Measurements from ENCODE around the gene RNF150.
A peak's percentile ranks its signal among the peaks of the same experiment; 100 is the strongest.

RNF150 gene

DNA sequence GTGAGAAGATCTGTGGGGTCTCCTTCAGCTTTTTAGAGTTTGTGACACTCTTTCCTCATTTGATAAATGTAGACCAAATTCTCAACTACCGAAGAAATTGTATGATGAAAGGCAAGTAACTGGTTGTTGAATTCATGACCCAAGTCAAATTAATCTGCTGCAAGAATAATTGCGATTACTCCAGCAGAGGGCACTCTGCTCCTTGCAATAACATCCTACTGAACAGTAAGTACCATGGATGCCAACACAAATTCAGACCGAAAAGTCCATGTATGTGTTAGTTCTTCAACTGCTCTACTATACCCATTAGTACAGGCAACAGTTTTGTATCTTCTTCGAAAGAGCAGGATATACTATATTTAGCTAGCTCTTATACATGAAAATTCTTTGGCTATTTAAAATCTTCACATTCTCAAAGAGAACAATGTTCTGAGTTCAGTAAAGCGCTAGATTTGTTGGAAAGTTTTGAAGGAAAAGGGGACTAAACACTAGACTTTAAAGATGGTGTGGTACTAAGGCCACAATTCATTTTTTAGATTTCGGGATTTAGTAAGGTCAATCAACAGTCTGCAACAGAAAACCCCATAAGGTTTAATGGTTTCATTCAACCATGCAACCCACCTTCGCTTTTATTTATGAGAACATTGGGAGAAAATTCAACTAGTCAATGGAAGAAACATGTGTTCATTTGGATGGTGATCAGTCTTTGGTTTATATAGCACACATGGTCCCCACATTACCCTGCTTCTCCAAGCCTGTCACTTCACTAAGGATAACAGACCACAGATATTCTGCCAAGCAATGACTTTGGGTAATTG lies 271.7 kb downstream of the RNF150 start:
- no peaks in the 10 kb centered on the region for H3K36me3 ChIP-seq (ENCODE audit: control insufficient read depth in 2 of 2, insufficient read depth in 1 of 2, low read length in 2 of 2)

More for the DNA sequence above, 271.7 kb downstream of the RNF150 start:
- H3K4me1 ChIP-seq (ENCODE audit: control insufficient read depth, insufficient read depth, low read length) = peaks cover 8% of the 10 kb centered on the region
- peak; percentile 89 for TF ChIP-seq ZNF654 (tag by site-specific recombination; IDR thresholded peaks at IDR 0.05; ENCODE audit: low read depth)
- no peak for TF ChIP-seq GLIS2 (tag by site-specific recombination; IDR thresholded peaks at IDR 0.05)
- TF ChIP-seq, protein P1, sequence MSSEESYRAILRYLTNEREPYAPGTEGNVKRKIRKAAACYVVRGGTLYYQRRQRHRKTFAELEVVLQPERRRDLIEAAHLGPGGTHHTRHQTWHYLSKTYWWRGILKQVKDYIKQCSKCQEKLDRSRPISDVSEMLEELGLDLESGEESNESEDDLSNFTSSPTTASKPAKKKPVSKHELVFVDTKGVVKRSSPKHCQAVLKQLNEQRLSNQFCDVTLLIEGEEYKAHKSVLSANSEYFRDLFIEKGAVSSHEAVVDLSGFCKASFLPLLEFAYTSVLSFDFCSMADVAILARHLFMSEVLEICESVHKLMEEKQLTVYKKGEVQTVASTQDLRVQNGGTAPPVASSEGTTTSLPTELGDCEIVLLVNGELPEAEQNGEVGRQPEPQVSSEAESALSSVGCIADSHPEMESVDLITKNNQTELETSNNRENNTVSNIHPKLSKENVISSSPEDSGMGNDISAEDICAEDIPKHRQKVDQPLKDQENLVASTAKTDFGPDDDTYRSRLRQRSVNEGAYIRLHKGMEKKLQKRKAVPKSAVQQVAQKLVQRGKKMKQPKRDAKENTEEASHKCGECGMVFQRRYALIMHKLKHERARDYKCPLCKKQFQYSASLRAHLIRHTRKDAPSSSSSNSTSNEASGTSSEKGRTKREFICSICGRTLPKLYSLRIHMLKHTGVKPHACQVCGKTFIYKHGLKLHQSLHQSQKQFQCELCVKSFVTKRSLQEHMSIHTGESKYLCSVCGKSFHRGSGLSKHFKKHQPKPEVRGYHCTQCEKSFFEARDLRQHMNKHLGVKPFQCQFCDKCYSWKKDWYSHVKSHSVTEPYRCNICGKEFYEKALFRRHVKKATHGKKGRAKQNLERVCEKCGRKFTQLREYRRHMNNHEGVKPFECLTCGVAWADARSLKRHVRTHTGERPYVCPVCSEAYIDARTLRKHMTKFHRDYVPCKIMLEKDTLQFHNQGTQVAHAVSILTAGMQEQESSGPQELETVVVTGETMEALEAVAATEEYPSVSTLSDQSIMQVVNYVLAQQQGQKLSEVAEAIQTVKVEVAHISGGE (tag by site-specific recombination; conservative IDR thresholded peaks at IDR 0.05; ENCODE audit: low read depth) = no peak
- TF ChIP-seq, protein P2, sequence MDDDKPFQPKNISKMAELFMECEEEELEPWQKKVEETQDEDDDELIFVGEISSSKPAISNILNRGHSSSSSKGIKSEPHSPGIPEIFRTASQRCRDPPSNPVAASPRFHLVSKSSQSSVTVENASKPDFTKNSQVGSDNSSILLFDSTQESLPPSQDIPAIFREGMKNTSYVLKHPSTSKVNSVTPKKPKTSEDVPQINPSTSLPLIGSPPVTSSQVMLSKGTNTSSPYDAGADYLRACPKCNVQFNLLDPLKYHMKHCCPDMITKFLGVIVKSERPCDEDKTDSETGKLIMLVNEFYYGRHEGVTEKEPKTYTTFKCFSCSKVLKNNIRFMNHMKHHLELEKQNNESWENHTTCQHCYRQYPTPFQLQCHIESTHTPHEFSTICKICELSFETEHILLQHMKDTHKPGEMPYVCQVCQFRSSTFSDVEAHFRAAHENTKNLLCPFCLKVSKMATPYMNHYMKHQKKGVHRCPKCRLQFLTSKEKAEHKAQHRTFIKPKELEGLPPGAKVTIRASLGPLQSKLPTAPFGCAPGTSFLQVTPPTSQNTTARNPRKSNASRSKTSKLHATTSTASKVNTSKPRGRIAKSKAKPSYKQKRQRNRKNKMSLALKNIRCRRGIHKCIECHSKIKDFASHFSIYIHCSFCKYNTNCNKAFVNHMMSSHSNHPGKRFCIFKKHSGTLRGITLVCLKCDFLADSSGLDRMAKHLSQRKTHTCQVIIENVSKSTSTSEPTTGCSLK (tag by site-specific recombination; IDR thresholded peaks at IDR 0.05) = no peak
- TF ChIP-seq ZNF404 (tag by site-specific recombination; IDR thresholded peaks at IDR 0.05) = no peak
- no peak for TF ChIP-seq ZNF140 (tag by site-specific recombination; IDR thresholded peaks at IDR 0.05)
- peak; percentile 33; the same call in 1 of the 2 replicates for TF ChIP-seq ZNF660 (tag by site-specific recombination; IDR thresholded peaks at IDR 0.05)
- no peak for TF ChIP-seq ZXDB (tag by site-specific recombination; IDR thresholded peaks at IDR 0.05)
- TF ChIP-seq, protein P3, sequence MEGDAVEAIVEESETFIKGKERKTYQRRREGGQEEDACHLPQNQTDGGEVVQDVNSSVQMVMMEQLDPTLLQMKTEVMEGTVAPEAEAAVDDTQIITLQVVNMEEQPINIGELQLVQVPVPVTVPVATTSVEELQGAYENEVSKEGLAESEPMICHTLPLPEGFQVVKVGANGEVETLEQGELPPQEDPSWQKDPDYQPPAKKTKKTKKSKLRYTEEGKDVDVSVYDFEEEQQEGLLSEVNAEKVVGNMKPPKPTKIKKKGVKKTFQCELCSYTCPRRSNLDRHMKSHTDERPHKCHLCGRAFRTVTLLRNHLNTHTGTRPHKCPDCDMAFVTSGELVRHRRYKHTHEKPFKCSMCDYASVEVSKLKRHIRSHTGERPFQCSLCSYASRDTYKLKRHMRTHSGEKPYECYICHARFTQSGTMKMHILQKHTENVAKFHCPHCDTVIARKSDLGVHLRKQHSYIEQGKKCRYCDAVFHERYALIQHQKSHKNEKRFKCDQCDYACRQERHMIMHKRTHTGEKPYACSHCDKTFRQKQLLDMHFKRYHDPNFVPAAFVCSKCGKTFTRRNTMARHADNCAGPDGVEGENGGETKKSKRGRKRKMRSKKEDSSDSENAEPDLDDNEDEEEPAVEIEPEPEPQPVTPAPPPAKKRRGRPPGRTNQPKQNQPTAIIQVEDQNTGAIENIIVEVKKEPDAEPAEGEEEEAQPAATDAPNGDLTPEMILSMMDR (tag by site-specific recombination; IDR thresholded peaks at IDR 0.05) = peak; percentile 55
- TF ChIP-seq ZNF837 (tag by site-specific recombination; IDR thresholded peaks at IDR 0.05) = no peak
- no peak for TF ChIP-seq ZNF132 (tag by site-specific recombination; IDR thresholded peaks at IDR 0.05; ENCODE audit: borderline replicate concordance)
- peak; percentile 28; the same call in 1 of the 2 replicates for TF ChIP-seq SCRT2 (tag by site-specific recombination; IDR thresholded peaks at IDR 0.05)
- TF ChIP-seq ZNF596 (tag by site-specific recombination; IDR thresholded peaks at IDR 0.05) = no peak
- no peak for TF ChIP-seq ZNF114 (tag by site-specific recombination; IDR thresholded peaks at IDR 0.05)
- no peak for TF ChIP-seq SCRT1 (tag by site-specific recombination; IDR thresholded peaks at IDR 0.05; ENCODE audit: borderline replicate concordance)
- TF ChIP-seq ZNF133 (tag by site-specific recombination; IDR thresholded peaks at IDR 0.05) = no peak
- TF ChIP-seq ZNF239 (tag by site-specific recombination; IDR thresholded peaks at IDR 0.05) = no peak
- TF ChIP-seq ZNF341 (tag by site-specific recombination; IDR thresholded peaks at IDR 0.05; ENCODE audit: low read depth) = no peak
- TF ChIP-seq, protein P4, sequence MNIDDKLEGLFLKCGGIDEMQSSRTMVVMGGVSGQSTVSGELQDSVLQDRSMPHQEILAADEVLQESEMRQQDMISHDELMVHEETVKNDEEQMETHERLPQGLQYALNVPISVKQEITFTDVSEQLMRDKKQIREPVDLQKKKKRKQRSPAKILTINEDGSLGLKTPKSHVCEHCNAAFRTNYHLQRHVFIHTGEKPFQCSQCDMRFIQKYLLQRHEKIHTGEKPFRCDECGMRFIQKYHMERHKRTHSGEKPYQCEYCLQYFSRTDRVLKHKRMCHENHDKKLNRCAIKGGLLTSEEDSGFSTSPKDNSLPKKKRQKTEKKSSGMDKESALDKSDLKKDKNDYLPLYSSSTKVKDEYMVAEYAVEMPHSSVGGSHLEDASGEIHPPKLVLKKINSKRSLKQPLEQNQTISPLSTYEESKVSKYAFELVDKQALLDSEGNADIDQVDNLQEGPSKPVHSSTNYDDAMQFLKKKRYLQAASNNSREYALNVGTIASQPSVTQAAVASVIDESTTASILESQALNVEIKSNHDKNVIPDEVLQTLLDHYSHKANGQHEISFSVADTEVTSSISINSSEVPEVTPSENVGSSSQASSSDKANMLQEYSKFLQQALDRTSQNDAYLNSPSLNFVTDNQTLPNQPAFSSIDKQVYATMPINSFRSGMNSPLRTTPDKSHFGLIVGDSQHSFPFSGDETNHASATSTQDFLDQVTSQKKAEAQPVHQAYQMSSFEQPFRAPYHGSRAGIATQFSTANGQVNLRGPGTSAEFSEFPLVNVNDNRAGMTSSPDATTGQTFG (tag by site-specific recombination; IDR thresholded peaks at IDR 0.05; ENCODE audit: borderline replicate concordance) = no peak
- TF ChIP-seq, protein P5, sequence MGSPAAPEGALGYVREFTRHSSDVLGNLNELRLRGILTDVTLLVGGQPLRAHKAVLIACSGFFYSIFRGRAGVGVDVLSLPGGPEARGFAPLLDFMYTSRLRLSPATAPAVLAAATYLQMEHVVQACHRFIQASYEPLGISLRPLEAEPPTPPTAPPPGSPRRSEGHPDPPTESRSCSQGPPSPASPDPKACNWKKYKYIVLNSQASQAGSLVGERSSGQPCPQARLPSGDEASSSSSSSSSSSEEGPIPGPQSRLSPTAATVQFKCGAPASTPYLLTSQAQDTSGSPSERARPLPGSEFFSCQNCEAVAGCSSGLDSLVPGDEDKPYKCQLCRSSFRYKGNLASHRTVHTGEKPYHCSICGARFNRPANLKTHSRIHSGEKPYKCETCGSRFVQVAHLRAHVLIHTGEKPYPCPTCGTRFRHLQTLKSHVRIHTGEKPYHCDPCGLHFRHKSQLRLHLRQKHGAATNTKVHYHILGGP (tag by site-specific recombination; IDR thresholded peaks at IDR 0.05) = no peak
- no peak overlapping the region for H3K4me3 ChIP-seq (ENCODE audit: low read depth, low read length)
- ChIA-PET CTCF (interaction anchor here (0.6 to 8.0 kb wide), 7 partner anchors 10 to 271 kb away, joined by 3 to 63 read pairs (median 4); partner anchors contain the start of gene RNF150), POLR2A (no interaction called here)
- no peaks in the 10 kb centered on the region for H3K9me3 ChIP-seq (ENCODE audit: control insufficient read depth, insufficient read depth, low read depth, low read length)
- H3K27ac ChIP-seq (ENCODE audit: extremely low read depth, low read depth, low read length) = no peak overlapping the region
